Measurements from ENCODE around the gene SRRD. TPM values are rescaled to one million over a fixed set of nuclear protein-coding genes. Genes with fewer than 3 reads are reported as not detected.
A peak's percentile ranks its signal among the peaks of the same experiment; 100 is the strongest.

The SRRD gene
- total RNA-seq, 6 donors from 2014 or later: 6.2 to 25.9 (median 11.3) TPM

GRCh38 chr22:26492220-26492619 is 8.5 kb downstream of the SRRD start:
- H3K4me3 ChIP-seq: no peak overlapping the region
- H3K27me3 ChIP-seq: no peaks in the 10 kb centered on the region
- DNase-seq (no peak), ATAC-seq (ENCODE audit: low FRiP score in 2 of 2) (peak in 1 of 2 donors; percentile 62)
- no peaks in the 10 kb centered on the region for H3K9me3 ChIP-seq
- peaks cover 34 to 96% (median 87%) of the 10 kb centered on the region in 4 donors for H3K36me3 ChIP-seq
- TF ChIP-seq POLR2A (IDR thresholded peaks at IDR 0.05) (no peak), POLR2AphosphoS5 (IDR thresholded peaks at IDR 0.05) (no peak), CTCF (IDR thresholded peaks at IDR 0.05) (no peak), EP300 (IDR thresholded peaks at IDR 0.05) (no peak)
- 93 to 95% methylated on average over 9 of the region's 9 CpGs for WGBS, 2 donors
- no peak overlapping the region for H3K27ac ChIP-seq
- H3K4me1 ChIP-seq: no peaks in the 10 kb centered on the region

DNA sequence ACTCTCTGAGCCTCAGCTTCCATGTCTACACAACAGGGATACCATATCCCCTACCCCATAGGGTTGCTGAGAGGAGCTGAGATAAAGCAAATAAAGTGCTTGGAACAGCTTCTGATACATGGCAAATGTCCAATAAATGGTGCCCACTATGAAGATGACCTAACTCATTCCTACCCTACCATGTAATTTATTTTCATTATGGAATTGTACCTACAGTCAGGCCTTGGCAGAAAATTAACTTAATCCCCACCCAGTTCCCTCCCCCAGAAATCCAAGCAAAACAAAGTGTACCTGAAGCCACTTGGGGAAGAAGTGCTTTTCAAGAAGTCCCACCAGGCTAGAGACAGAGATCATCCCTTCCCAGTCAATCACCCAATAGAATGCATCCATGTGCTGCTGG is 10.8 kb downstream of the SRRD start:
- H3K36me3 ChIP-seq: peaks cover 44 to 96% (median 86%) of the 10 kb centered on the region in 4 donors

GRCh38 chr22:26496456-26496855 is 12.8 kb downstream of the SRRD start:
- H3K27me3 ChIP-seq: no peaks in the 10 kb centered on the region
- WGBS, 2 donors: 77 to 94% methylated on average over 4 of the region's 4 CpGs
- peaks cover 55 to 98% (median 91%) of the 10 kb centered on the region in 4 donors for H3K36me3 ChIP-seq
- H3K4me1 ChIP-seq: no peaks in the 10 kb centered on the region
- H3K4me3 ChIP-seq: no peak overlapping the region
- TF ChIP-seq EP300 (IDR thresholded peaks at IDR 0.05): no peak
- TF ChIP-seq POLR2AphosphoS5 (IDR thresholded peaks at IDR 0.05): no peak
- no peak for TF ChIP-seq CTCF (IDR thresholded peaks at IDR 0.05)
- no peak for TF ChIP-seq POLR2A (IDR thresholded peaks at IDR 0.05)
- ATAC-seq (ENCODE audit: low FRiP score in 2 of 2): no peak
- H3K9me3 ChIP-seq: no peaks in the 10 kb centered on the region
- DNase-seq: no peak
- H3K27ac ChIP-seq: no peak overlapping the region

More for the DNA sequence above, 10.8 kb downstream of the SRRD start:
- TF ChIP-seq EP300 (IDR thresholded peaks at IDR 0.05) (no peak), CTCF (IDR thresholded peaks at IDR 0.05) (no peak), POLR2AphosphoS5 (IDR thresholded peaks at IDR 0.05) (no peak), POLR2A (IDR thresholded peaks at IDR 0.05) (no peak)
- Histone ChIP-seq H3K4me1 (no peaks in the 10 kb centered on the region), H3K27ac (no peak overlapping the region), H3K27me3 (no peaks in the 10 kb centered on the region), H3K4me3 (no peak overlapping the region), H3K9me3 (no peaks in the 10 kb centered on the region)
- ATAC-seq (ENCODE audit: low FRiP score in 2 of 2) (no peak), DNase-seq (no peak)

DNA sequence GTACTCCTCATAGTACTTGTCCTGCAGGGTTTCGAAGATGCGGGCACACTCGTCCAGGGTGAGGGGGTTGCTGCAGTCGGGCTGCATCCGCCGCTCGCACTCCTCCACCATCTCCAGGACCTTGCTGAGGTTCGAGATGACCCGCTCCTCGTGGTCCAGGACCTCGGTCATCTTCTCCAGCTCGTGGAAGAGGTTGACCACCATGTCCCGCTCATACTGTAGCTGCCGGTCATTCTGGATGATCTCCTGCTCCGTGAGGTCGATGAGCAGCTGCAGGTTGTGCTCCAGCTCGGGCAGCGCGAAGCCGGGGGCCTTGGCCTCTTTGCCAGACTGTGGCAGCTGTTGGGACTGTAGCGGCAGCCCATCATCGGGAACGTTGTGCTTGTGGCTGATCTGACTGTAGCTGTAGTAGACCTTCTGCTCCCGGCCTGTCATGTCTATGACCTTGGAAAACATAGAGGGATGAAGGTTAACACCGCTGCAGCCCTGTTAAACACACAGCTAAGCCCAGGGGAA is 15.6 kb downstream of the SRRD start:
- no peak for TF ChIP-seq POLR2A (IDR thresholded peaks at IDR 0.05)
- TF ChIP-seq CTCF (IDR thresholded peaks at IDR 0.05): no peak
- no peak for TF ChIP-seq POLR2AphosphoS5 (IDR thresholded peaks at IDR 0.05)
- no peak for TF ChIP-seq EP300 (IDR thresholded peaks at IDR 0.05)
- DNase-seq: peak in 1 of 2 donors; percentile 56
- no peak overlapping the region for H3K4me3 ChIP-seq
- H3K9me3 ChIP-seq: no peaks in the 10 kb centered on the region
- ATAC-seq (ENCODE audit: low FRiP score in 2 of 2): no peak
- WGBS, 2 donors: 92 to 94% methylated on average over 18 to 25 of the region's 25 CpGs
- peaks cover 50 to 98% (median 90%) of the 10 kb centered on the region in 4 donors for H3K36me3 ChIP-seq
- H3K27me3 ChIP-seq: no peaks in the 10 kb centered on the region
- no peak overlapping the region for H3K27ac ChIP-seq
- H3K4me1 ChIP-seq: peaks cover 4 to 17% (median 9%) of the 10 kb centered on the region in 4 donors

GRCh38 chr22:26501996-26502395 is 18.3 kb downstream of the SRRD start:
- Histone ChIP-seq H3K36me3 (peaks cover 59 to 100% (median 91%) of the 10 kb centered on the region in 4 donors), H3K4me3 (no peak overlapping the region), H3K27ac (no peak overlapping the region), H3K27me3 (no peaks in the 10 kb centered on the region), H3K9me3 (no peaks in the 10 kb centered on the region), H3K4me1 (peaks cover 4 to 18% (median 9%) of the 10 kb centered on the region in 4 donors)
- TF ChIP-seq EP300 (IDR thresholded peaks at IDR 0.05) (no peak), POLR2A (IDR thresholded peaks at IDR 0.05) (no peak), CTCF (IDR thresholded peaks at IDR 0.05) (no peak), POLR2AphosphoS5 (IDR thresholded peaks at IDR 0.05) (no peak)
- DNase-seq: no peak
- no peak for ATAC-seq (ENCODE audit: low FRiP score in 2 of 2)
- WGBS, 2 donors: 96 to 98% methylated on average over 2 of the region's 2 CpGs

Data from upper lobe of left lung (tissue), 6 donors.